EL (cell line): ENCODE results near the gene PKHD1.

Experiments used
- DNase-seq: peaks from one replicate; pipeline ENCODE4 v3.0.0-alpha.2; 2016

PKHD1 gene

GRCh38 chr6:51844336-51844735 is 243.1 kb downstream of the PKHD1 start:
- no peak for DNase-seq

DNA sequence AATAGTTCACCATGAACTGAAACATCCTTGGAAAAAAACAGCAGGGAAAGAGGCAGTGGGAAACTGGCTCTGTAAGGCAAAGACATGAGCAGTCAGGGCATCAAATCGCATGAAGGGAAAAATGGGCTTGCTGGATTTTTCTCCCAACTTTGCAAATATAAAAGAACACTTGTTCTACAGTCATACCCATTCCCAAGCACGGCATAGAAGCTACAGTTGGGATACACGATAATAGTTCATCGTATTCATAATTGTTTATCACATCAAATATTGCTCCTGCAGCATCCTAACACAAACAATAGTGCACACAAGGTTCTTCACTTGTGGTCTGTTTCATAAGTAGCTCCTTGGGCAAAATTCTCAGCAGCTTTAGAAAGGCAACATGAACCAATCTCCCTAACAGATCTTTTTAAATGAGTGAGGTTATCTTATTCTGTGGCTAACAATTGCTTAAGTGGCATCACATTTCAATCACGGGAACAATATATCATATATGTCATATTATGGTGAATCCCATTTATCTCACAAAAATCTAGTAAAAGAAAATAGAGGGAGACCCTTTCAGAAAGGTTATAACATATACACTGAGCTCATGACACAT is 243.9 kb downstream of the PKHD1 start:
- no peak for DNase-seq

- DNase-seq = no peak
Observed at GRCh38 chr6:51842804-51843378, 244.5 kb downstream of the PKHD1 start.

DNA sequence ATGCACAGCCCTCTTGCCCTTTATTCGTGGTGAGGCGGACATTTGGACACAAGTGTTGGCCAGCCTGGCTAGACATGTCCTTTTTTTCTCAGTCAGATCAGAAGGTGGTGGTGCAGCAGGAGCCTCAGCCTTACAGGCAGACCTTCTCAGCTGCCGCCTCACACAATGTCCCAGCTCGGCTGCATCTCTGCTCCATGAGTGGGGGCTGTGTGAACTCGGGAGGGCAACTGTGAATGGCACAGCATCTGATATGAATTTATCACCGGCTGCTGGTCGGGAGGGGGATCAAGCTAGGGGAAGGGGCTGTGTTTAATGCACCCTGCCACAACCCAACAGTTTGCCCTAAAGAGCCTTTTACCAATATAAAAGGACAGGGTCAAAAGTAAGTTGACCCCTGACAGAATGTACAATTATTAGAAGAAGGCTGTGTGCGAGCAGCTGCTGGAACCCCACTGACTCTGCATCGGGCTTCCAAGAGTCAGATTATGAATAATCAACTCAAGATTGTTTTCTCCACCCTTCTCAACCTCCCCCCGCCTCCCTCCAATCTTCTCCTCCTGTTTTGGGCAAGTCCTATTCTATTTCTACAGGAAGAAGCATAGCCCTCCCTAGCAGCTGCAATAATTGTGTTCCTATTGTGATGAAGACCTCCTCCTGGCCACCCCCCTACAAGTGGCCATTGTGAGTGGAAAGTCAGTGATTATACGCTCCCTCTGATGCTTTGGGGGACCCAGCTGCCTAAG is 245.2 kb downstream of the PKHD1 start:
- DNase-seq = no peak

- no peak for DNase-seq
Observed at GRCh38 chr6:51841626-51842025, 245.8 kb downstream of the PKHD1 start.

GRCh38 chr6:51839726-51840374 is 247.6 kb downstream of the PKHD1 start:
- no peak for DNase-seq

DNA sequence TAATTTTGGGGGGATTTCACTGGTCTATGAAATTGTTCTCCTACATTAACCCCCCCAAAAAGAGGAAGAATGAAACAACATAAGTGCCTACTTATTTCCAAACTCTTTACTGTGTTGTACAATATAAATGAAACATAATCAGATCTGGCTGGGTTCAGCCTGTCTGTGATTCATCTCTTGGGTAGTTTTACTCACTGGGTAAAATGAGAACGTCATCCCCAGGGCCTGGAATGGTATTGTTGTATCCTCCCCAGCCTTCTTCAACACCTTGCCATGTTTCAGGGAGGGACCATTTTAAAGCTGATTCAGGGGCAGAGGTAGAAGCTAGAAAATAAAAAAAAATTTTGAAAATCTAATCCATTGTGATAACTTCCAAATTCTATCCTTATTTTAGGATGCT is 256.7 kb downstream of the PKHD1 start:
- no peak for DNase-seq

- no peak for DNase-seq
Observed at GRCh38 chr6:51827580-51827979, 259.8 kb downstream of the PKHD1 start.

GRCh38 chr6:51824940-51825339 is 262.5 kb downstream of the PKHD1 start:
- no peak for DNase-seq

GRCh38 chr6:51820555-51820954 is 266.9 kb downstream of the PKHD1 start:
- no peak for DNase-seq

DNA sequence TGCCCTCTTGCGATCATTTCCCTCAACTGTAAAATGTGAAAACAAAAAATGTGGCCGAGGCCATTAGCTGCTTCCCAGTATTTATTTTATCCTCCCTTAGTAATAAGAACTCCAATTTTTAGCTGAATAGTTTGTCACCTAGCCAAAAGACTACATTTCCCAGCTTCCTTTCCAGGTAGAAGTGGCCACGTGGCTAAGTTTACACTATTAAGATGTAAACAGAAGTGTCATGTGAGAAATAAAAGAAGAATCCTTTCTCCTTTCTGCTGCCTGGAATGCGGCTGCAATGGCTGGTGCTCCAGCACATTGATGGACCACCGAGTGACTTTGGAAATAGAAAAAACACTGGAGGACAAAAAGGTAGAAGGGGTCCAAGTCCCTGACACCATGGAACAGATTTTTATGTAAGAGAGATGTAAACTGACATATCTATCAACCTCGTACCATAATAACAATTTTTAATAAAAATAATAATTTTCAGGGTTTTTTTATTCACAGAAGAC is 268.8 kb downstream of the PKHD1 start:
- DNase-seq = no peak

- DNase-seq = no peak
Observed at GRCh38 chr6:51817832-51818231, 269.6 kb downstream of the PKHD1 start.

DNA sequence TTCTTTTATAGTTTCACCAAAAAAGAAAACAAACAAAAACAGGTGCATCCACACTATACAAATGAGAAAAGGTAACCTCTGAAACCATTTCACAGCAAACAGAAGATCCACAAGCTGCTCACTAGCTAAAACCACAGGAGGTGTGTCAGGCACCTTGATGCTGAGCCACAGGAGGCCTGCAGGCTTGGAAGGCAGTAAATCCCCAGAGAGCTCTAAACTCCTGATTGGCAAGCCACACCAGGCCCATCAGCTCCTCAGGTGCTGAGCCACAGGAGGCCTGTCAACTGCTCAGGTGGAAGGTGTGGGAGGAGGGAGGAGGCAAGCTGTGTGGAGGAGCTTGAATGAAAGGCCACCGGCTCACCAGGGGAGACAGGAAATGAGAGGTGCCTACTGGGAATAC is 273.0 kb downstream of the PKHD1 start:
- no peak for DNase-seq

DNA sequence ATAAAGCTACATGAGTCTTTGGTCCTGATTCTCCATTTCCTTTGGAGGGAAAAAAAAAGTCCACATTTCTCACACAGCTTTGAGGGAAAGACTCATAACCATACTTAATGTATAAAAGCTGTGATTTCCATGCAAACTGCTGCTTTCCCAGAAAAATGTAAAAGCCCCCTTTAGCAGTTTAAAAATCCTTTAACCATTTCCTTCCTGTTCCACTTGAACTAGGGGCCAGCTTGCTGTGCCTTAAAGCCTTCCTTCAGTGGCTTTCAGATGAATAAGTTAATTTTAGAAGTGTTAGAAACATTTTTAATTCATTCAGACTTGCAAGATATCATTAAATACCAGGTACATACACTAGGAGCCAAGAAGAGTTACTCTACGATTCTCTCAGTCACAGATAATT is 273.5 kb downstream of the PKHD1 start:
- DNase-seq = no peak

- DNase-seq = no peak
Observed at GRCh38 chr6:51812231-51812630, 275.2 kb downstream of the PKHD1 start.

- DNase-seq = no peak
Observed at GRCh38 chr6:51805517-51805916, 281.9 kb downstream of the PKHD1 start.

- DNase-seq = no peak
Observed at GRCh38 chr6:51800603-51801002, 286.8 kb downstream of the PKHD1 start.

DNA sequence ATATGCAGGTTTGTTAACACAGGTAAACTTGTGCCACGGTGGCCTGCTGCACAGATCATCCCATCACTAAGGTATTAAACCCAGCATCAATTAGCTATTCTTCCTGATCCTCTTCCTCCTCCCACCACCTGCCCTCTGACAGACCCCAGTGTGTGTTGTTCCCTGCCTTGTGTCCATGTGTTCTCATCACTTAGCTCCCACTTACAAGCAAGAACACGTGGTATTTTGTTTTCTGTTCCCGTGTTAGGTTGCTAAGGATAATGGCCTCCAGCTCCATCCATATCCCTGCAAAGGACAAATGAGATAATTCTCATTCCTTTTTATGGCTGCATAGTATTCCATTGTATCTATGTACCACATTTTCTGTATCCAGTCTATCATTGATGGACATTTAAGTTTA is 294.0 kb downstream of the PKHD1 start:
- DNase-seq = no peak

GRCh38 chr6:51792273-51793030 is 295.0 kb downstream of the PKHD1 start:
- DNase-seq = no peak

DNA sequence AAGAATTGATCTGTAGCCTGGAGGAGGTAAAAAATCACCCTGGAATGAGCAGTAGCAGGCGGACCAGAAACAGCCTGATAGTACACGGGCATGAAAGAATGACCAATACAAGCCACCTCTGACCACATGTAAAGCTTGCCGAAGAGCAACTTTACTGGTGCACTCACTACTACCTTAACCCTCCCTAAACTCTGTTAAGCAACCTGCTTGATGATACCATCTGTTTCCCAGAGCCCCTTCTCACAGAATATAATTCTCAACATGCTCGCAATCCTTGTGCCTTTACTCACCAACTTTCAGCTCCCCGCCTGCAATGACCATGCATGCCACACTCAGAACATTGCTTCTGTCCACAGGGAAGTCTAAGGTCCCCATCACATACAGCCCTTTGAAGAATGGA is 296.5 kb downstream of the PKHD1 start:
- no peak for DNase-seq

DNA sequence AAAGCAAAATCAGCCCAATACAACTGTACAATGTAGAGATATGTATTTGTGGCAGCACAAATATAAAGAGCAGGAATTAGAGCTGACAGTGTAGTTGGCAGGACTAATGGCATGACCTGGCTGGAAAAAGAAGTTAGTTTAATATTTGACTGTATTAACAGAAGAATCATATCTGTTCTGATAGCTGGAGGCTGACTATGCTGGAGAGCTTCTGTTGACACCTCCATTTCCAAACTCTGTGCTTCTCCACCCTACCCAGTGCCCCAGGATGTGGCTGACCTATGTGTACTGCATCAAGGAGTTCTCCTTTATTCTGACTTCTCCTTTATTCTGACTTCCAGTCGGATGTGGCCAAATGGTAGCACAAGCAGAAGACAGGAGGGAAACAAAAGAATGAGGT is 299.3 kb downstream of the PKHD1 start:
- DNase-seq = no peak

GRCh38 chr6:51778666-51779065 is 308.7 kb downstream of the PKHD1 start:
- no peak for DNase-seq

- no peak for DNase-seq
Observed at GRCh38 chr6:51777618-51778017, 309.8 kb downstream of the PKHD1 start.
